PC-3 (cell line): Measurements from ENCODE around the gene ERFE. TPM values are rescaled to one million over a fixed set of nuclear protein-coding genes. Genes with fewer than 3 reads are reported as not detected.

Experiments
- ATAC-seq: fragments of 200-7000 bp; cut with Tn5 transposase; 2 replicates; pipeline ENCODE4 v1.9.1; 2020; ENCODE audit warnings: mild to moderate bottlenecking, moderate library complexity
- BruUV-seq: library from RNA; stranded (reverse); fragments of 400-500 nt; replicated peaks from 2 replicates; lab custom pipeline; 2021; lab: Mats Ljungman, UMichigan
- CTCF ChIA-PET: fragments of 300-600 bp; sonication (Branson Sonifier 250); formaldehyde crosslinking; loops from one replicate; lab custom pipeline; 2022; ENCODE audit warnings: antibody characterized with exemption; lab: Charles Lee
- POLR2A ChIA-PET: fragments of 300-600 bp; sonication (Branson Sonifier 250); formaldehyde crosslinking; loops from one replicate; lab custom pipeline; 2022; ENCODE audit warnings: antibody characterized with exemption; ENCODE audit not compliant: unreplicated experiment; lab: Charles Lee
- DNase-seq: peaks from one replicate; pipeline ENCODE4 v3.0.0-alpha.2; 2015
- H2AFZ ChIP-seq: fragments of 300-600 bp; sonication (generic); 2 replicates; pipeline ENCODE4 v1.6.0; 2016; ENCODE audit warnings: antibody characterized with exemption, low read length
- H3F3A ChIP-seq: fragments of 300-600 bp; sonication (generic); one replicate; pipeline ENCODE4 v1.6.0; 2017; ENCODE audit warnings: antibody characterized with exemption, low read length, control low read depth, mild to moderate bottlenecking; ENCODE audit not compliant: unreplicated experiment
- H3K27ac ChIP-seq: fragments of 300-600 bp; sonication (generic); 2 replicates; pipeline ENCODE4 v1.5.1; 2016; ENCODE audit warnings: mild to moderate bottlenecking, low read length
- H3K27me3 ChIP-seq: fragments of 300-600 bp; sonication (generic); 2 replicates; pipeline ENCODE4 v1.6.1; 2016; ENCODE audit warnings: low read length, mixed read lengths
- H3K36me3 ChIP-seq: fragments of 300-600 bp; sonication (generic); 2 replicates; pipeline ENCODE4 v1.6.1; 2016; ENCODE audit warnings: low read depth, mixed run types, low read length, mixed read lengths
- H3K4me1 ChIP-seq: fragments of 300-600 bp; sonication (generic); 2 replicates; pipeline ENCODE4 v1.5.1; 2016; ENCODE audit warnings: low read length; ENCODE audit not compliant: insufficient read depth
- H3K4me2 ChIP-seq: fragments of 300-600 bp; sonication (generic); 2 replicates; pipeline ENCODE4 v1.6.0; 2016; ENCODE audit warnings: low read length
- H3K4me3 ChIP-seq: fragments of 300-600 bp; sonication (generic); 2 replicates; pipeline ENCODE4 v1.5.1; 2016; ENCODE audit warnings: mild to moderate bottlenecking, low read length, mixed read lengths
- H3K79me2 ChIP-seq: fragments of 300-600 bp; sonication (generic); 2 replicates; pipeline ENCODE4 v1.6.1; 2017; ENCODE audit warnings: low read length, mixed read lengths
- H3K9ac ChIP-seq: fragments of 300-600 bp; sonication (generic); 2 replicates; pipeline ENCODE4 v1.6.0; 2016; ENCODE audit warnings: mild to moderate bottlenecking, low read length
- H3K9me2 ChIP-seq: fragments of 300-600 bp; sonication (generic); replicated peaks from 2 replicates; pipeline ENCODE4 v1.6.1; 2016; ENCODE audit warnings: mixed run types, low read length, mixed read lengths
- H3K9me3 ChIP-seq: fragments of 300-600 bp; sonication (generic); 2 replicates; pipeline ENCODE4 v1.6.1; 2016; ENCODE audit warnings: low read length, mixed read lengths
- H4K20me1 ChIP-seq: fragments of 300-600 bp; sonication (generic); 2 replicates; pipeline ENCODE4 v1.6.1; 2016; ENCODE audit warnings: low read length, mixed read lengths
- CTCF ChIP-seq: fragments of 300-600 bp; sonication (generic); conservative IDR thresholded peaks from 2 replicates; pipeline ENCODE4 v1.5.1; 2017; ENCODE audit warnings: antibody characterized with exemption, low read depth, mild to moderate bottlenecking, low read length
- EZH2 ChIP-seq: fragments of 300-600 bp; sonication (generic); IDR thresholded peaks from one replicate; pipeline ENCODE4 v1.6.1; 2017; ENCODE audit warnings: antibody characterized with exemption, mild to moderate bottlenecking, low read length; ENCODE audit not compliant: unreplicated experiment
- EZH2phosphoT487 ChIP-seq: fragments of 300-600 bp; sonication (generic); IDR thresholded peaks from 2 replicates; pipeline ENCODE4 v1.6.1; 2018; ENCODE audit warnings: mild to moderate bottlenecking, antibody characterized with exemption, low read length, borderline replicate concordance
- intact Hi-C: fragments of 100-400 bp; cut with micrococcal nuclease; formaldehyde crosslinking; loops from 2 replicates; pipeline ENCODE4 v1.9.0; 2023
- total RNA-seq: library from RNA; depleted of rRNA; stranded (reverse); fragments of >200 nt; gene quantifications from 2 replicates; pipeline ENCODE4 v1.2.3, GENCODE V29; 2014

The ERFE gene
- total RNA-seq, 1 experiment from 2014 or later, result 7.4 TPM

- H3K9me2 ChIP-seq, result no peaks in the 10 kb centered on the region
- no peaks in the 10 kb centered on the region for H3K79me2 ChIP-seq
- ChIA-PET POLR2A (no interaction called here), CTCF (no interaction called here)
- no peak overlapping the region for H2AFZ ChIP-seq
- no peak overlapping the region for H3K4me2 ChIP-seq
- DNase-seq (no peak), ATAC-seq (no peak)
- H3K9me3 ChIP-seq, result no peaks in the 10 kb centered on the region
- no peaks in the 10 kb centered on the region; the same call in 1 of the 2 replicates for H3K4me1 ChIP-seq
- intact Hi-C loops, result no loop called here
- BruUV-seq, result no TSS peak
- H3K4me3 ChIP-seq, result no peak overlapping the region
- no peaks in the 10 kb centered on the region for H4K20me1 ChIP-seq
- no peaks in the 10 kb centered on the region for H3F3A ChIP-seq
- H3K9ac ChIP-seq, result no peak overlapping the region
- H3K27me3 ChIP-seq, result no peaks in the 10 kb centered on the region
- no peak overlapping the region for H3K27ac ChIP-seq
- TF ChIP-seq EZH2, result no peak
- no peak for TF ChIP-seq EZH2phosphoT487
- TF ChIP-seq CTCF, result no peak
- H3K36me3 ChIP-seq, result no peaks in the 10 kb centered on the region
Observed at GRCh38 chr2:238121511-238122286, 37.1 kb upstream of the ERFE start.

GRCh38 chr2:238122287-238123217, 36.2 kb upstream of the ERFE start:
- CTCF ChIA-PET, result no interaction called here
- TF ChIP-seq EZH2 (no peak), EZH2phosphoT487 (no peak), CTCF (no peak)
- no peak overlapping the region for H2AFZ ChIP-seq
- no TSS peak for BruUV-seq
- no peaks in the 10 kb centered on the region for H3K9me2 ChIP-seq
- no peaks in the 10 kb centered on the region for H3K79me2 ChIP-seq
- DNase-seq, result no peak
- no peak overlapping the region for H3K27ac ChIP-seq
- H3K4me1 ChIP-seq, result no peaks in the 10 kb centered on the region
- ATAC-seq, result no peak
- no peaks in the 10 kb centered on the region for H3K27me3 ChIP-seq
- no peaks in the 10 kb centered on the region for H3F3A ChIP-seq
- H3K9ac ChIP-seq, result no peak overlapping the region
- POLR2A ChIA-PET, result no interaction called here
- H3K4me3 ChIP-seq, result no peak overlapping the region
- no peaks in the 10 kb centered on the region for H4K20me1 ChIP-seq
- H3K36me3 ChIP-seq, result no peaks in the 10 kb centered on the region
- intact Hi-C loops, result no loop called here
- no peaks in the 10 kb centered on the region for H3K9me3 ChIP-seq
- H3K4me2 ChIP-seq, result no peak overlapping the region
